GM12892 (cell line): ENCODE results near the gene ANXA5.

Source experiments
- DNase-seq: peaks from one replicate; pipeline ENCODE4 v3.0.0; 2011; ENCODE audit not compliant: insufficient read length
- FAIRE-seq: peaks from 2 replicates; lab custom pipeline; 2011; peaks lifted over from hg19 to GRCh38; lab: Jason Lieb, UNC
- POLR2A ChIP-seq: IDR thresholded peaks from 2 replicates; pipeline ENCODE4 v1.6.1; 2011; ENCODE audit warnings: low read depth, low read length, control low read depth
- POLR2AphosphoS5 ChIP-seq: IDR thresholded peaks from 2 replicates; pipeline ENCODE4 v1.6.1; 2011; ENCODE audit warnings: low read depth, low read length, control low read depth
- TAF1 ChIP-seq: IDR thresholded peaks from 2 replicates; pipeline ENCODE4 v1.6.1; 2011; ENCODE audit warnings: low read depth, mild to moderate bottlenecking, control low read depth, low read length, borderline replicate concordance

Gene ANXA5

GRCh38 chr4:121653214-121653613 is 43.6 kb downstream of the ANXA5 start:
- TF ChIP-seq POLR2A (no peak), TAF1 (no peak), POLR2AphosphoS5 (no peak)
- FAIRE-seq (no peak), DNase-seq (no peak)

- no peak for DNase-seq
- no peak for FAIRE-seq
Observed at GRCh38 chr4:121651597-121651996, 45.2 kb downstream of the ANXA5 start.

GRCh38 chr4:121650741-121651140 is 46.0 kb downstream of the ANXA5 start:
- DNase-seq (no peak), FAIRE-seq (no peak)
- TF ChIP-seq POLR2AphosphoS5 (no peak), TAF1 (no peak), POLR2A (no peak)

More at GRCh38 chr4:121651597-121651996, 45.2 kb downstream of the ANXA5 start:
- TF ChIP-seq POLR2A (no peak), POLR2AphosphoS5 (no peak), TAF1 (no peak)

GRCh38 chr4:121648516-121648915 is 48.3 kb downstream of the ANXA5 start:
- TF ChIP-seq TAF1 (no peak), POLR2A (no peak), POLR2AphosphoS5 (no peak)
- FAIRE-seq, result no peak
- DNase-seq, result no peak

GRCh38 chr4:121642876-121643585 is 53.7 kb downstream of the ANXA5 start:
- no peak for TF ChIP-seq TAF1
- no peak for TF ChIP-seq POLR2AphosphoS5
- TF ChIP-seq POLR2A, result no peak
- FAIRE-seq (no peak), DNase-seq (no peak)

- DNase-seq, result no peak
- no peak for TF ChIP-seq POLR2A
- TF ChIP-seq POLR2AphosphoS5, result no peak
- no peak for TF ChIP-seq TAF1
- no peak for FAIRE-seq
Observed at GRCh38 chr4:121642292-121642691, 54.5 kb downstream of the ANXA5 start.

GRCh38 chr4:121633653-121634052 is 63.1 kb downstream of the ANXA5 start:
- FAIRE-seq, result no peak
- no peak for DNase-seq

GRCh38 chr4:121632636-121633035 is 64.1 kb downstream of the ANXA5 start:
- no peak for FAIRE-seq
- DNase-seq, result no peak
- TF ChIP-seq TAF1, result no peak
- TF ChIP-seq POLR2A, result no peak
- no peak for TF ChIP-seq POLR2AphosphoS5

More at GRCh38 chr4:121633653-121634052, 63.1 kb downstream of the ANXA5 start:
- TF ChIP-seq TAF1 (no peak), POLR2A (no peak), POLR2AphosphoS5 (no peak)
